HEK293 (cell line): ENCODE results near the gene PKP3.

Source experiments
- BCL11B ChIP-seq: fragments of 450-650 bp; formaldehyde crosslinking; IDR thresholded peaks from 2 replicates; pipeline ENCODE4 v1.5.1; 2016; ENCODE audit warnings: low read depth, missing biosample characterization, missing genetic modification characterization
- BCL6B ChIP-seq: fragments of 450-650 bp; formaldehyde crosslinking; IDR thresholded peaks from 2 replicates; pipeline ENCODE4 v1.5.1; 2017; ENCODE audit warnings: missing biosample characterization, missing genetic modification characterization
- CTCF ChIP-seq: fragments of 450-650 bp; formaldehyde crosslinking; IDR thresholded peaks from 2 replicates; pipeline ENCODE4 v1.5.1; 2016; ENCODE audit warnings: missing biosample characterization, missing genetic modification characterization
- GFI1B ChIP-seq: fragments of 450-650 bp; formaldehyde crosslinking; IDR thresholded peaks from 2 replicates; pipeline ENCODE4 v1.5.1; 2016; ENCODE audit warnings: missing biosample characterization, missing genetic modification characterization
- GLIS1 ChIP-seq: fragments of 450-650 bp; formaldehyde crosslinking; IDR thresholded peaks from 2 replicates; pipeline ENCODE4 v1.5.1; 2016; ENCODE audit warnings: missing biosample characterization, missing genetic modification characterization
- KLF1 ChIP-seq: fragments of 450-650 bp; formaldehyde crosslinking; IDR thresholded peaks from 2 replicates; pipeline ENCODE4 v1.5.1; 2016; ENCODE audit warnings: missing biosample characterization, missing genetic modification characterization
- KLF8 ChIP-seq: fragments of 450-650 bp; formaldehyde crosslinking; IDR thresholded peaks from 2 replicates; pipeline ENCODE4 v1.5.1; 2016; ENCODE audit warnings: missing biosample characterization, missing genetic modification characterization
- PATZ1 ChIP-seq: fragments of 450-650 bp; formaldehyde crosslinking; IDR thresholded peaks from 2 replicates; pipeline ENCODE4 v1.5.1; 2016; ENCODE audit warnings: missing biosample characterization, missing genetic modification characterization
- PRDM1 ChIP-seq: fragments of 450-650 bp; formaldehyde crosslinking; IDR thresholded peaks from 2 replicates; pipeline ENCODE4; 2016; ENCODE audit warnings: missing biosample characterization, missing genetic modification characterization
- SP2 ChIP-seq: fragments of 450-650 bp; formaldehyde crosslinking; IDR thresholded peaks from 2 replicates; pipeline ENCODE4 v1.5.1; 2016; ENCODE audit warnings: missing biosample characterization, missing genetic modification characterization
- YY1 ChIP-seq: fragments of 450-650 bp; formaldehyde crosslinking; IDR thresholded peaks from 2 replicates; pipeline ENCODE4 v1.5.1; 2018; ENCODE audit warnings: missing biosample characterization, missing genetic modification characterization
- YY2 ChIP-seq: fragments of 450-650 bp; formaldehyde crosslinking; IDR thresholded peaks from 2 replicates; pipeline ENCODE4 v1.5.1; 2016; ENCODE audit warnings: missing biosample characterization, missing genetic modification characterization
- ZBTB7A ChIP-seq: fragments of 450-650 bp; formaldehyde crosslinking; IDR thresholded peaks from 2 replicates; pipeline ENCODE4 v1.5.1; 2016; ENCODE audit warnings: low read depth, missing biosample characterization, missing genetic modification characterization
- ZEB2 ChIP-seq: fragments of 450-650 bp; formaldehyde crosslinking; IDR thresholded peaks from 2 replicates; pipeline ENCODE4 v1.5.1; 2016; ENCODE audit warnings: missing biosample characterization, missing genetic modification characterization
- ZFHX2 ChIP-seq: fragments of 450-650 bp; formaldehyde crosslinking; conservative IDR thresholded peaks from 2 replicates; pipeline ENCODE4 v1.5.1; 2016; ENCODE audit warnings: missing biosample characterization, missing genetic modification characterization
- ZIC2 ChIP-seq: fragments of 450-650 bp; formaldehyde crosslinking; IDR thresholded peaks from 2 replicates; pipeline ENCODE4 v1.5.1; 2016; ENCODE audit warnings: missing biosample characterization, missing genetic modification characterization
- ZNF133 ChIP-seq: fragments of 450-650 bp; formaldehyde crosslinking; IDR thresholded peaks from 2 replicates; pipeline ENCODE4 v1.5.1; 2016; ENCODE audit warnings: missing biosample characterization, missing genetic modification characterization
- ZNF16 ChIP-seq: fragments of 450-650 bp; formaldehyde crosslinking; IDR thresholded peaks from 2 replicates; pipeline ENCODE4 v1.5.1; 2016; ENCODE audit warnings: low read depth, missing biosample characterization, missing genetic modification characterization
- ZNF19 ChIP-seq: fragments of 450-650 bp; formaldehyde crosslinking; IDR thresholded peaks from 2 replicates; pipeline ENCODE4; 2016; ENCODE audit warnings: missing biosample characterization, missing genetic modification characterization, low read depth
- ZNF223 ChIP-seq: fragments of 450-650 bp; formaldehyde crosslinking; IDR thresholded peaks from 2 replicates; pipeline ENCODE4 v1.5.1; 2016; ENCODE audit warnings: missing biosample characterization, missing genetic modification characterization
- ZNF266 ChIP-seq: fragments of 450-650 bp; formaldehyde crosslinking; IDR thresholded peaks from 2 replicates; pipeline ENCODE4 v1.5.1; 2016; ENCODE audit warnings: missing biosample characterization, missing genetic modification characterization, low read depth
- ZNF302 ChIP-seq: fragments of 450-650 bp; formaldehyde crosslinking; IDR thresholded peaks from 2 replicates; pipeline ENCODE4 v1.5.1; 2016; ENCODE audit warnings: missing biosample characterization, missing genetic modification characterization, low read depth
- ZNF335 ChIP-seq: fragments of 450-650 bp; formaldehyde crosslinking; conservative IDR thresholded peaks from 2 replicates; pipeline ENCODE4 v1.5.1; 2016; ENCODE audit warnings: missing biosample characterization, missing genetic modification characterization
- ZNF341 ChIP-seq: fragments of 450-650 bp; formaldehyde crosslinking; IDR thresholded peaks from 2 replicates; pipeline ENCODE4; 2016; ENCODE audit warnings: low read depth, missing biosample characterization, missing genetic modification characterization
- ZNF398 ChIP-seq: fragments of 450-650 bp; formaldehyde crosslinking; IDR thresholded peaks from 2 replicates; pipeline ENCODE4 v1.5.1; 2017; ENCODE audit warnings: missing biosample characterization, missing genetic modification characterization
- ZNF404 ChIP-seq: fragments of 450-650 bp; formaldehyde crosslinking; IDR thresholded peaks from 2 replicates; pipeline ENCODE4 v1.5.1; 2017; ENCODE audit warnings: missing biosample characterization, missing genetic modification characterization
- ZNF510 ChIP-seq: fragments of 450-650 bp; formaldehyde crosslinking; IDR thresholded peaks from 2 replicates; pipeline ENCODE4 v1.5.1; 2018; ENCODE audit warnings: mild to moderate bottlenecking, missing genetic modification characterization, missing biosample characterization; ENCODE audit not compliant: insufficient replicate concordance
- ZNF514 ChIP-seq: fragments of 450-650 bp; formaldehyde crosslinking; IDR thresholded peaks from 2 replicates; pipeline ENCODE4 v1.5.1; 2016; ENCODE audit warnings: missing biosample characterization, missing genetic modification characterization
- ZNF521 ChIP-seq: fragments of 450-650 bp; formaldehyde crosslinking; IDR thresholded peaks from 2 replicates; pipeline ENCODE4 v1.5.1; 2017; ENCODE audit warnings: missing biosample characterization, mild to moderate bottlenecking, missing genetic modification characterization
- ZNF544 ChIP-seq: fragments of 450-650 bp; formaldehyde crosslinking; IDR thresholded peaks from 2 replicates; pipeline ENCODE4 v1.5.0; 2017; ENCODE audit warnings: missing biosample characterization, missing genetic modification characterization
- ZNF558 ChIP-seq: fragments of 450-650 bp; formaldehyde crosslinking; IDR thresholded peaks from 2 replicates; pipeline ENCODE4 v1.5.1; 2016; ENCODE audit warnings: missing biosample characterization, missing genetic modification characterization
- ZNF571 ChIP-seq: fragments of 450-650 bp; formaldehyde crosslinking; IDR thresholded peaks from 2 replicates; pipeline ENCODE4 v1.5.0; 2017; ENCODE audit warnings: missing biosample characterization, missing genetic modification characterization
- ZNF600 ChIP-seq: fragments of 450-650 bp; formaldehyde crosslinking; IDR thresholded peaks from 2 replicates; pipeline ENCODE4 v1.5.1; 2016; ENCODE audit warnings: missing biosample characterization, missing genetic modification characterization
- ZNF624 ChIP-seq: fragments of 450-650 bp; formaldehyde crosslinking; IDR thresholded peaks from 2 replicates; pipeline ENCODE4 v1.5.1; 2017; ENCODE audit warnings: missing biosample characterization, missing genetic modification characterization
- ZNF830 ChIP-seq: fragments of 450-650 bp; IDR thresholded peaks from 2 replicates; pipeline ENCODE4 v1.5.0; 2018; ENCODE audit warnings: missing biosample characterization, missing genetic modification characterization, low read depth, mild to moderate bottlenecking, moderate library complexity

Gene PKP3

GRCh38 chr11:413120-414081 lies 19.4 kb downstream of the PKP3 start (continued):
- TF ChIP-seq ZEB2 (tag by site-specific recombination) (no peak), ZNF571 (tag by site-specific recombination) (no peak), YY1 (tag by site-specific recombination) (no peak), CTCF (no peak), ZNF335 (no peak; the same call in 1 of the 2 replicates), GFI1B (tag by site-specific recombination) (no peak), ZNF830 (tag by site-specific recombination) (no peak), GLIS1 (peak; percentile 95), KLF8 (tag by site-specific recombination) (no peak), ZNF16 (tag by site-specific recombination) (no peak), ZNF404 (tag by site-specific recombination) (no peak), PATZ1 (tag by site-specific recombination) (no peak), ZNF514 (tag by site-specific recombination) (no peak), ZNF223 (tag by site-specific recombination) (peak; percentile 87), ZNF510 (tag by site-specific recombination) (no peak), ZNF19 (no peak), ZNF266 (tag by site-specific recombination) (no peak), ZFHX2 (tag by site-specific recombination) (no peak), SP2 (0 out of 2 replicates have a peak, but pooled peaks have one; percentile 13), PRDM1 (tag by site-specific recombination) (peak; percentile 44; the same call in 1 of the 2 replicates), ZBTB7A (tag by site-specific recombination) (no peak), ZNF521 (no peak), KLF1 (tag by site-specific recombination) (no peak), ZNF558 (no peak), BCL6B (tag by site-specific recombination) (no peak), YY2 (no peak), ZNF398 (tag by site-specific recombination) (peak; percentile 64), ZNF133 (tag by site-specific recombination) (no peak), ZNF600 (tag by site-specific recombination) (peak; percentile 76; the same call in 1 of the 2 replicates), BCL11B (no peak), ZNF544 (tag by site-specific recombination) (no peak), ZNF341 (tag by site-specific recombination) (no peak), ZNF624 (tag by site-specific recombination) (no peak), ZNF302 (tag by site-specific recombination) (no peak), ZIC2 (peak; percentile 88)
